ENCODE measurements around the gene ABCB8. TPM values are rescaled to one million over a fixed set of nuclear protein-coding genes. Genes with fewer than 3 reads are reported as not detected.

Gene ABCB8
- total RNA-seq, 1 donor from 2014 or later, result 40.6 TPM

- Histone ChIP-seq H3K27ac (no peak overlapping the region), H3K27me3 (no peaks in the 10 kb centered on the region), H3K4me1 (peaks cover 21% of the 10 kb centered on the region), H3K36me3 (no peaks in the 10 kb centered on the region), H3K9me3 (no peaks in the 10 kb centered on the region), H3K4me3 (no peak overlapping the region)
- intact Hi-C loops (cut with DNase I), result no loop called here
- no peak for TF ChIP-seq CTCF (IDR thresholded peaks at IDR 0.05)
- no peak for DNase-seq
- ATAC-seq, result no peak
These were observed 29.2 kb upstream of the ABCB8 start for GRCh38 chr7:150999001-150999400.

- Histone ChIP-seq H3K4me1 (peaks cover 14% of the 10 kb centered on the region), H3K36me3 (no peaks in the 10 kb centered on the region), H3K27me3 (no peaks in the 10 kb centered on the region), H3K4me3 (no peak overlapping the region), H3K27ac (no peak overlapping the region), H3K9me3 (no peaks in the 10 kb centered on the region)
- TF ChIP-seq CTCF (IDR thresholded peaks at IDR 0.05), result no peak
- ATAC-seq (no peak), DNase-seq (no peak)
- intact Hi-C loops (cut with DNase I), result no loop called here
These were observed 28.6 kb upstream of the ABCB8 start for GRCh38 chr7:150999497-151000230.

GRCh38 chr7:151000897-151001495, 27.3 kb upstream of the ABCB8 start:
- no peaks in the 10 kb centered on the region for H3K36me3 ChIP-seq
- H3K9me3 ChIP-seq, result no peaks in the 10 kb centered on the region
- intact Hi-C loops (cut with DNase I), result no loop called here
- H3K4me1 ChIP-seq, result peaks cover 9% of the 10 kb centered on the region
- DNase-seq (no peak), ATAC-seq (no peak)
- TF ChIP-seq CTCF (IDR thresholded peaks at IDR 0.05), result no peak
- H3K4me3 ChIP-seq, result no peak overlapping the region
- no peak overlapping the region for H3K27ac ChIP-seq
- no peaks in the 10 kb centered on the region for H3K27me3 ChIP-seq

- intact Hi-C loops (cut with DNase I), result no loop called here
- no peaks in the 10 kb centered on the region for H3K9me3 ChIP-seq
- ATAC-seq, result no peak
- no peak for DNase-seq
- peaks cover 7% of the 10 kb centered on the region for H3K4me1 ChIP-seq
- TF ChIP-seq CTCF (IDR thresholded peaks at IDR 0.05), result no peak
- H3K36me3 ChIP-seq, result no peaks in the 10 kb centered on the region
- no peak overlapping the region for H3K4me3 ChIP-seq
- no peaks in the 10 kb centered on the region for H3K27me3 ChIP-seq
- no peak overlapping the region for H3K27ac ChIP-seq
These were observed 26.7 kb upstream of the ABCB8 start for GRCh38 chr7:151001546-151001945.

GRCh38 chr7:151003572-151003971, 24.7 kb upstream of the ABCB8 start:
- no peaks in the 10 kb centered on the region for H3K9me3 ChIP-seq
- TF ChIP-seq CTCF (IDR thresholded peaks at IDR 0.05), result no peak
- H3K27me3 ChIP-seq, result no peaks in the 10 kb centered on the region
- intact Hi-C loops (cut with DNase I), result no loop called here
- ATAC-seq, result peak; percentile 64
- H3K27ac ChIP-seq, result no peak overlapping the region
- no peak overlapping the region for H3K4me3 ChIP-seq
- no peaks in the 10 kb centered on the region for H3K36me3 ChIP-seq
- peaks cover 4% of the 10 kb centered on the region for H3K4me1 ChIP-seq
- no peak for DNase-seq
